IPS DF 4.7 (cell line): ENCODE data around the gene NELFA.
"Not testable (repeated sequence)": the region's sequence is repeated elsewhere in the genome, so short reads cannot be mapped to it uniquely, and the experiment has no call there.

ENCODE experiments used
- DNase-seq: peaks from one replicate; pipeline ENCODE4 v3.0.0-alpha.2; 2013; ENCODE audit warnings: low spot score; ENCODE audit errors: extremely low read depth

NELFA gene

GRCh38 chr4:2040391-2041238 is 31.8 kb upstream of the NELFA start:
- no peak for DNase-seq

DNA sequence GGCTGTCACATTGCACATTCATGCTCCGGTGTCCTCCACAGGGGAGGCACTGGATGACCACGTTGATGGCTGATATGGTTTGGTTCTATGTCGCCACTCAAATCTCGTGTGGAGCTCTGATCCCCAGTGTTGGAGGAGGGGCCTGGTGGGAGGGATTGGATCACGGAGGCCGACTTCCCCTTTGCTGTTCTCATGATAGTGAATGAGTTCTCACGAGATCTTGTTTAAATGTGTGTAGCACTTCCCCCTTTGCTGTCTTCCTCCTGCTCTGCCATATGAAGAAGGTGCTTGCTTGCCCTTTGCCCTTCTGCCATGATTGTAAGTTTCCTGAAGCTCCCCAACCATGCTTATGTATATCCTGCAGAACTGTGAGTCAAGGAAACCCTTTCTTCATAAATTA is 28.1 kb upstream of the NELFA start:
- no peak for DNase-seq

DNA sequence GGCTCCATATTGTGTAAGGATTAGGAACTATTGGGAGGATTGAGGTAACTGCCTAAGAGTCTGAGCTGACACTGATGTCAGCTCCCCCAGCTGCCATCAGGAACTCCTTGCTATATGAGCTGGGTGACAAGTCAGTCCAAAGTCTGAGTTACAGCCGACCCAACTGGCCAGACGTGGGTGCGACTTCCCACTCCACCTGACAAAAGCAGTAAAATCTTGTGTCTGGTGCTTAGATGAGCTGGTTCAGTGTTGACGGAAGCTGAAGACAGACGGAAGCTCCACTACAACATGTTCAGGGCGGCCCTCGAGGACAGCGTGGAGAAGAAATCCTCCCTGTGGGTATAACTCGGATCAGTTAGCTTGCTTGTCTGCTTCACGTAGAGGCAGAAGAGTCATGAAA is 27.6 kb upstream of the NELFA start:
- DNase-seq, result no peak

GRCh38 chr4:2031161-2031560 is 22.4 kb upstream of the NELFA start:
- DNase-seq, result not testable (repeated sequence)

GRCh38 chr4:2027120-2027519 is 18.3 kb upstream of the NELFA start:
- not testable (repeated sequence) for DNase-seq

- DNase-seq, result no peak
Observed at GRCh38 chr4:2025817-2026216, 17.0 kb upstream of the NELFA start.

DNA sequence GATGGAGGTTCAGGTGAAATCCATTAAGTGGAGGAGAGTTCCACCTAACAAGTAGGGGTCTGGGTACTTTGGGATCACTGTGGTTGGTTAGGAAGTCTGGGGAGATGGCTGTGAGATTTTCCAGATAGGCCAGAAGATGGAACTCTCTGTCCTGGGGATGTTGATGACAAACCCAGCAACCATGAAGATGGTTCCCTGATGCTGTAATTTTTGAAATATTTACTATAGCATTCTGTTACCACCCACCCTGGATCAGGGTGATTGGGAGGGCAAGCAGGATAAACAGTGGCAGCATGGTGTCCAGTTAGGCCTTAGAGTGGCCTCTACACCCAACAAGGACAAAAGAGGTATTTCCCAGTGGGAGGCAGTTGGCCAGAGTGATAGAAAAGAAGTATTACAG is 15.9 kb upstream of the NELFA start:
- no peak for DNase-seq

DNA sequence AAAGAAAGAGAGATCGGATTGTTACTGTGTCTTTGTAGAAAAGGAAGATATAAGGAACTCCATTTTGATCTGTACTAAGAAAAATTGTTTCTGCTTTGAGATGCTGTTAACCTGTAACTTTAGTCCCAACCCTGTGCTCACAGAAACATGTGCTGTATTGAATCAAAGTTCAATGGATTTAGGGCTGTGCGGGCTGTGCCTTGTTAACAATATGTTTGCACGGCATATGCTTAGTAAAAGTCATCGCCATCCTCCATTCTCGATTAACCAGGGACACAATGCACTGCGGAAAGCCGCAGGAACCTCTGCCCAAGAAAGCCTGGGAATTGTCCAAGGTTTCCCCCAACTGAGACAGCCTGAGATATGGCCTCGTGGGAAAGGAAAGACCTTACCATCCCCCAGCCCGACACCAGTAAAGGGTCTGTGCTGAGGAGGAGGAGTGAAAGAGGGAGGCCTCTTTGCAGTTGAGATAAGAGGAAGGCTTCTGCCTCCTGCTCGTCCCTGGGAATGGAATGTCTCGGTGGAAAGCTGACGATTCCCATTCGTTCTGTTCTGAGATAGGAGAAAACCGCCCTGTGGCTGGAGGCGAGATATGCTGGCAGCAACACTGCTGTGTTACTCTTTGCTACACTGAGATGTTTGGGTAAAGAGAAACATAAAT is 12.7 kb upstream of the NELFA start:
- not testable (repeated sequence) for DNase-seq

DNA sequence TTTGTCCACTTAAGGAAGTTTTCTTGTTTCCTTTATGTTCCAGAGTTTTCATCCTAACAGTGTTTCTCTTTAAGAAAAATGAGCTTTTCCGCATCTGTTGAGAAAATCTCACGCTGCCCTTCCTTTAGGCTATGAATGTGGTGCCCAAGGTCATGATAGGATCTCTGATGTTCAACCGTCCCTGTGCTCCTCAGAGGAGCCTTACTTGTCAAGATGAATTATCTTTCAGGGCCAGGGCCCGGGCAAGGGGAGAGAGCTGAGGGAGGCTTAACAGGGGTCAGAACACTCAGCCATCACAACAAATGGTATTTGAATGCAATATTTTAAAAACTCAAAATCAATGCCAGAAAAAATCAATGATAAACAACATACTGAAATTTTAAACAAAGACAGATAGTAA is 6.2 kb upstream of the NELFA start:
- no peak for DNase-seq

GRCh38 chr4:2011583-2011982 is 2.8 kb upstream of the NELFA start:
- no peak for DNase-seq

- DNase-seq, result no peak
Observed at GRCh38 chr4:2009651-2010233, 968 bp upstream of the NELFA start.

DNA sequence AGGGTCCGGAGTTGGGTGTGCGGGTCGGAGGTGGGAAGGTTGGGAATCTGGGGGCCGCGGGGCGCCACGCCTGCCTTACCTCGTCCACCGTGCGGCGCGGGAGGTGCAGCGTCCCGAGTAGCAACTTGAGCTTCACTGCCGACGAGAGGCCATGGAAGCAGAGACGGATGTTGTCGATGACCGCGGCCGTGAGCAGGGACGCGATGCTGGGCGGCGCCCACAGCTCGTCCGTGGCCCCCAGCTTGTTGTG is 178 bp downstream of the NELFA start:
- DNase-seq, result no peak

DNA sequence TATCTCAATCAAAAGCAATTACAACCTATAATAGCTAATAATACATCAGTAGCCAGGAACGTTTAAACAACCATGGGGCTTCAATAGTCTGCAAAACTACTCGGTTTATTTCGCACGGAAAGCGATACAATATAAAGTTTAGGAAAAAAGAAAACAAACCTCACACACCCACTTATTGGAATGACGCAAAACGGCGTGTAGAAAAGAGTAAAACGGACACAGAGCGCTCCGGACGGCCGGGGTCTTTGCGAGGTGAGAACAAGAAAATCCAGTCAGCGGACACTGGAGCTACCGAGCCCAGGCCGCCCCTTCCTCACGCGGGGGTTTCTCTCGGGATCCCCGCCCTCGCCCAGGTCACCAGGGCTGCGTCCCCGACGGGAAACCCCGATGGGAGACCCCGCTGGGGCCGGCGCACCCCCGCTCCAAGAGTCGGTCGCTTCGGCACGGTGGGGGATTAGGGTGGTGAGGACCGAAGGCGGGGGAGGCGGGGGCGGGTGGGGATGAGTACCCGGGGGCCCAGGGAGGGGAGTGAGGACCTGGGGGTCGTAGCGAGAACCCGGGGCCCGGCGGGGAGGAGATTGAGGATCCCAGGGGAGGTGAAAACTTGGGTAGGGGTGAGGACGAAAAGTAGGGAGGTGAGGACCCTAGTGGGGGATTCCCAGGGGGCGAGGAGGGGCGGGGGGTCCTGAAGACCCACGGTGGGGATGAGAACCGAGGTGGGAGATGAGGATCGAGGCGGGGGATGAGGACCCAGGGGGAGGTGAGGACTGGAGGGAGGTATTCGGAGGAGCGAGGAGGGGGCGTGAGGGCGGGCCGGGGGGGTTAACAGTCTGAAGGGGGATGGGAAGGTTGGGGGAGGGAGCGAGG is 737 bp downstream of the NELFA start:
- DNase-seq, result no peak

GRCh38 chr4:2006956-2007653 is 1.7 kb downstream of the NELFA start:
- no peak for DNase-seq

DNA sequence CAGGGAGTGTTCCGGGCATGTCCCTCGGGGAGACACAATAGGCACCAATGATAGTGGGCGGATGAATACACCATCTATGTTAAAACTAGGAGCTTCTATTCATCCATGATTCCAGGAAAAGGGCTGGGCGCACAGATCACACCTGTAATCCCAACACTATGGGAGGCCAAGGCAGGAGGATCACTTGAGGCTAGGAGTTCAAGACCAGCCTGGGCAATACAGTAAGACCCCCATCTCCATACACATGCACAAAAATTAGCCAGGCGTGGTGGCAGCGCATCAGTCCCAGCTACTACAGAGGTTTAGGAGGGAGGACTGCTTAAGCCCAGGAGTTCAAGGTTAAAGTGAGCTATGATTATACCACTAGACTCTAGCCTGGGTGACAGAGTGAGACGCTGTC is 2.4 kb downstream of the NELFA start:
- DNase-seq, result no peak

DNA sequence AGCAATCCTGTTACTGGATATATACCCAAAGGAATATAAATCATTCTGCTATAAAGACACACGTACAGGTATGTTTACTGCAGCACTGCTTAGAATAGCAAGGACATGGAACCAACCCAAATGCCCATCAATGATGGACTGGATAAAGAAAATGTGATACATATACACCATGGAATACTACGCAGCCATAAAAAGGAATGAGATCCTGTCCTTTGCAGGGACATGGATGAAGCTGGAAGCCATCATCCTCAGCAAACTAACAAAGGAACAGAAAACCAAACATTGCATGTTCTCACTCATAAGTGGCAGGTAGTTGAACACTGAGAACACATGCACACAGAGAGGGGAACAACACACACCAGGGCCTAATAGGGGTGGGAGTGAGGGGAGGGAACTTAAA is 5.4 kb downstream of the NELFA start:
- DNase-seq, result not testable (repeated sequence)

DNA sequence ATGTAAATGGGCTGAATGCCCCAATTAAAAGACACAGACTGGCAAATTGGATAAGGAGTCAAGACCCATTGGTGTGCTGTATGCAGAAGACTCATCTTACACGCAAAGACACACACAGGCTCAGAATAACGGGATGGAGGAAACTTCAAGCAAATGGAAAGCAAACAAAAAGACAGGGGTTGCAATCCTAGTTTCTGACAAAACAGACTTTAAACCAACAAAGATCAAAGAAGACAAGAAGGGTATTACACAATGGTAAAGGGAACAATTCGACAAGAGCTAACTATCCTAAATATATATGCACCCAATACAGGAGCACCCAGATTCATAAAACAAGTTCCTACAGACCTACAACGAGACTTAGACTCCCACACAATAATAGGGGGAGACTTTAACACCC is 9.5 kb downstream of the NELFA start:
- not testable (repeated sequence) for DNase-seq

- no peak for DNase-seq
Observed at GRCh38 chr4:1998296-1998695, 10.5 kb downstream of the NELFA start.

DNA sequence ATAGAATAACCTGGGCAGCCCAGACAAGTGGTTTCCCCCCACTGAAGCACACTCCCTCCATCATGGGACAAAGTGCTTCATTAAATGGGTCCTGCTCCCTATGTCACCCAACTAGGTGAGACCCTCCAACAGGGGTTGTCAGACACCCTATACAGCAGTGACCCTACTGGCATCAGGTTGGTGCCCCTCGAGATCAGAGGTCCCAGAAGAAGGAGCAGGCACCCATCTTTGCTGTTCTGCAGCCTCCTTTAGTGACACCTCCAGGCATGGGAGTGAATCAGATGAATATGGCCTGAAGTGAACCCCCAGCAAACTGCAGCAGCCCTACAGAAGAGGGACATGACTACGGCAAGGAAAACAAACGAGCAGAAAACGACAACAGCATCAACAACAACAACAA is 11.1 kb downstream of the NELFA start:
- no peak for DNase-seq

DNA sequence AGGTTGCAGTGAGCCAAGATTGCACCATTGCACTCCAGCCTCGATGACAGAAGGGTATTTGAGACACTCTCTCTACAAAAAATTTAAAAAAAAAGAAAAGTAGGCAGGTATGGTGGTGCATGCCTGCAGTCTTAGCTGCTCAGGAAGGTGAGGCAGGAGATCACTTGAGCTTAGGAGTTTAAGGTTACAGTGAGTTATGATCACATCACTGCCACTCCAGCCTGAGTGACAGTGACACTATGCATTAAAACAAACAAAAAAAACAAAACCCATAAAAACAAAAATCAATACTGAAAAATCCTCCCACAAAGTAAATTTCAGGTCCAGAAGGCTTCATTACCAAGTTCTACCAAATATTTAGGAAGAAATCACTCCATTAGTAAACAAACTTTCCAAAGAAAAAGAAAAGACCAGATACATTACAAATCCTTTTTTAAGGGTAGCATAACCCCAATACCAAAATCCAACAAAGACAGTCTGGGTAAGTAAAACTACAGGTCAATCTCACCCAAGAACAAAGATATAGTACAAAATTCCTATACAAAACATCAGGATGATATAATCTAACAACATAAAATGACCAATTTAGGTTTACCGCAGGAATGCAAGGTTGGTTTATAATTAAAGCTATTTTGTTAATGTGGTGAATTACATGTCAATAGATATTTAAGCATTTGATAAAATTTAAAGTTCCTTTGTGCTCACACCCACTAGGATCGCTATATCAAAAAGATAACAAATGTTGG is 11.7 kb downstream of the NELFA start:
- DNase-seq, result no peak

GRCh38 chr4:1994938-1995337 is 13.8 kb downstream of the NELFA start:
- no peak for DNase-seq
